Psoas muscle (tissue), 8 donors: ENCODE data around the gene CD9. TPM values are rescaled to one million over a fixed set of nuclear protein-coding genes. Genes with fewer than 3 reads are reported as not detected.

Experiments used
- ATAC-seq, 4 donors: fragments of 200-7000 bp; cut with Tn5 transposase; one replicate each; pipeline ENCODE4 v1.9.1; 2020; ENCODE audit warnings: moderate library complexity in 3 of 4, mild to moderate bottlenecking in 2 of 4
- DNase-seq, 2 donors: peaks; one replicate each; pipeline ENCODE4 v3.0.0-alpha.2; 2020
- H3K27ac ChIP-seq: fragments of 200-600 bp; one replicate; pipeline ENCODE4 v1.8.0; 2022
- H3K27me3 ChIP-seq, 3 donors: fragments of 200-600 bp in 1 of 3; one replicate each; pipeline versions ENCODE4 v1.6.1 to v1.8.0; 2013 to 2022; ENCODE audit warnings: low read length in 2 of 3, mild to moderate bottlenecking in 2 of 3, moderate library complexity in 1 of 3; ENCODE audit not compliant: insufficient read depth in 3 of 3
- H3K36me3 ChIP-seq, 2 donors: fragments of 200-600 bp in 1 of 2; one replicate each; pipeline versions ENCODE4 v1.6.1 to v1.8.0; 2013 to 2022; ENCODE audit warnings: low read depth in 1 of 2, mild to moderate bottlenecking in 1 of 2, moderate library complexity in 1 of 2; ENCODE audit not compliant: insufficient read depth in 1 of 2
- H3K4me1 ChIP-seq: fragments of 200-600 bp; one replicate; pipeline ENCODE4 v1.8.0; 2022
- H3K4me3 ChIP-seq: fragments of 200-600 bp; one replicate; pipeline ENCODE4 v1.8.0; 2022; ENCODE audit warnings: mild to moderate bottlenecking
- H3K9me3 ChIP-seq: fragments of 200-600 bp; one replicate; pipeline ENCODE4 v1.8.0; 2022
- WGBS, 3 donors: extraction: QIAGEN DNeasy Blood & Tissue Kit; methylation state at CpG; one replicate each; pipeline versions ENCODE4 v1.1.6 to v1.1.7; 2013; 5-methylcytosine and 5-hydroxymethylcytosine counted together
- intact Hi-C, 2 donors: fragments of 100-400 bp; cut with DNase I; formaldehyde crosslinking; loops; one replicate each; pipeline versions ENCODE4 v1.11.0 to v1.14.2; 2022
- polyA plus RNA-seq, 3 donors: library from polyadenylated mRNA; stranded (reverse); fragments of 200-250 nt; gene quantifications; one replicate each; pipeline ENCODE4 v1.2.3, GENCODE V29; 2013
- total RNA-seq, 4 donors: library from RNA; stranded (reverse); fragmentation: NEBNext Ultra II Directional in 2 of 4; extraction: Animal tissue kit (Norgen Biotek cat#: 25700) in 2 of 4; gene quantifications; one replicate each; pipeline versions ENCODE4 v1.2.1 to v1.2.4, GENCODE V29; 2021 to 2023
- TF ChIP-seq, protein P1 (sequence below): fragments of 200-600 bp; IDR thresholded peaks from one replicate; pipeline ENCODE4 v1.8.0; 2022; ENCODE audit warnings: antibody characterized with exemption
- donor health status: healthy with polysubstance abuse.
- donor health status: DM: no; HTN: no; CAD: no; lungs with moderate emphysema.
- donor health status: Bipolar disorder and iron deficiency.
- donor health status: healthy.
- donor health status: DM: yes; HTN: yes; CAD: no.
- donor health status: DM: no; HTN: no; CAD: no.
- donor health status: DM: no; HTN: no; CAD: no.
- donor health status: DM: yes; HTN: yes; CAD: no.

The CD9 gene
- total and polyA plus RNA-seq, 7 donors = 23.0 to 90.9 (median 37.4) TPM

DNA sequence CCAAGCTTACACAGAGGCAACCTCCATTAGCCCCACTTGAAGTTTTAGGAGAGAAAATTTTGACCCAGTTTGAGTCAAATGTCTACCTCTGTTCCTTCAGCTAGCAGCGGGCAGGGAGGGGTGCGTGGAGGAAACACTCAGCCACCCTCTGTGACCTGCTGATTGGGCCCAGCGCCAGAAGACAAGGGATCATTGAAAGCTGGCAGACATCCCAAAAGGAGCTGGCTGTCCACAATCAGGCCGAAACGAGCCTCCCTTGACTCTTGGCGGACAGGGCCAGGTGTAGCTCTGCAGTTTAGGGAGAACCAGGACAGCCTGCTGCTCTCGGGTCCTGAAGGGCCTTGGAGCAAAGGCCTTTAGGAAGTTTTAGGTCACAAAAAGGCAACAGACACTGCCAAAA, 41.3 kb downstream of the CD9 start:
- TF ChIP-seq, protein P1, sequence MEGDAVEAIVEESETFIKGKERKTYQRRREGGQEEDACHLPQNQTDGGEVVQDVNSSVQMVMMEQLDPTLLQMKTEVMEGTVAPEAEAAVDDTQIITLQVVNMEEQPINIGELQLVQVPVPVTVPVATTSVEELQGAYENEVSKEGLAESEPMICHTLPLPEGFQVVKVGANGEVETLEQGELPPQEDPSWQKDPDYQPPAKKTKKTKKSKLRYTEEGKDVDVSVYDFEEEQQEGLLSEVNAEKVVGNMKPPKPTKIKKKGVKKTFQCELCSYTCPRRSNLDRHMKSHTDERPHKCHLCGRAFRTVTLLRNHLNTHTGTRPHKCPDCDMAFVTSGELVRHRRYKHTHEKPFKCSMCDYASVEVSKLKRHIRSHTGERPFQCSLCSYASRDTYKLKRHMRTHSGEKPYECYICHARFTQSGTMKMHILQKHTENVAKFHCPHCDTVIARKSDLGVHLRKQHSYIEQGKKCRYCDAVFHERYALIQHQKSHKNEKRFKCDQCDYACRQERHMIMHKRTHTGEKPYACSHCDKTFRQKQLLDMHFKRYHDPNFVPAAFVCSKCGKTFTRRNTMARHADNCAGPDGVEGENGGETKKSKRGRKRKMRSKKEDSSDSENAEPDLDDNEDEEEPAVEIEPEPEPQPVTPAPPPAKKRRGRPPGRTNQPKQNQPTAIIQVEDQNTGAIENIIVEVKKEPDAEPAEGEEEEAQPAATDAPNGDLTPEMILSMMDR = no peak
- no peaks in the 10 kb centered on the region for H3K27me3 ChIP-seq
- 13 to 32% (median 24%) methylated on average over 7 of the region's 7 CpGs for WGBS, 3 donors
- peak; percentile 67 to 78 for DNase-seq
- H3K36me3 ChIP-seq = peaks cover 0 to 23% of the 10 kb centered on the region in 2 donors
- intact Hi-C loops = no loop called here
- no peaks in the 10 kb centered on the region for H3K9me3 ChIP-seq
- H3K27ac ChIP-seq = no peak overlapping the region
- no peak overlapping the region for H3K4me3 ChIP-seq
- H3K4me1 ChIP-seq = peaks cover 9% of the 10 kb centered on the region
- peak in 3 of 4 donors; percentile 54 to 78 (median 75) for ATAC-seq

DNA sequence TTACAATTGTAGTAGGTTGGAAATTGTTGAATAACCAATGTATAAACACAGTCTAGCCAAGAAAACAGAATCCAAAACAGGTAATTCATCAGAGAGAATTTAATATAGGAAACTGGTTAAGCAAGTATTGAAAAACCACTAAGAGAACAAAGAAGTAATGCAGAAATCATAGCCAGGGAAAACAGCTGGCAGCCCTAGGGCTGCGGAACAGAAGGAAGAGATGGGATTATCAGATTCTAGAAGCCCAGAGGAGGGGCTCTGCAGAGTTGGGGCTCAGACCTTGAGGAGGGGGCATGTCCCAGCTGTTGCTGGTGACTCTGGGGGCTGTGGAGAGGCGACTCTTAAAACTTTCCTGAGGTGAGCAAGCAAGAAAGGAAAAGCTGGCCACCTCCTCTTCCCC, 49.4 kb downstream of the CD9 start:
- no peaks in the 10 kb centered on the region for H3K36me3 ChIP-seq
- TF ChIP-seq, protein P1 = no peak
- H3K9me3 ChIP-seq = no peaks in the 10 kb centered on the region
- no peaks in the 10 kb centered on the region for H3K4me1 ChIP-seq
- DNase-seq (no peak), ATAC-seq (no peak)
- no peak overlapping the region for H3K27ac ChIP-seq
- intact Hi-C loops = no loop called here
- no peak overlapping the region for H3K4me3 ChIP-seq
- WGBS, 3 donors = 50 to 82% (median 52%) methylated on average over 2 of the region's 2 CpGs
- H3K27me3 ChIP-seq = no peaks in the 10 kb centered on the region

DNA sequence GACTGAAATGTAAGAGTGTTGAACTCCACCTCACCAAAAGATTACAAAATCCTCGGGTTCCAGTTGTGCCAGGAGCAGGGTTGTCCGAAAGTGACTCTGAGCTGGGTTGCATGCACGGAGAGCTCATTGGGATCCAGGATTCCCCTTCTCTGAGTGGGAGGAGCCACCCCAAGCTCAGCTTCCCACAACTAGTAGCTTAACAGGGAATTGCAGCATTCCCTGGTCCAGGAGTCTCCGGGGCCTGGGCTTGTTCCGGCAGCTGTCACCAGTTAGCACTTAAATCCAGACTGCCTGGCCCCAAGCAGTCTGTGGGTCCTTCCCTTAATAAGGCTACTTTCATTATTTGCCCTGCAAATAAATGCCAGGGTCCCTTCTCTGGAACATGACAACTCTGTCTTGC, 50.1 kb downstream of the CD9 start:
- intact Hi-C loops = no loop called here
- ATAC-seq = peak in 2 of 4 donors; percentile 23 to 27
- H3K4me3 ChIP-seq = no peak overlapping the region
- no peaks in the 10 kb centered on the region for H3K27me3 ChIP-seq
- no peak overlapping the region for H3K27ac ChIP-seq
- H3K36me3 ChIP-seq = no peaks in the 10 kb centered on the region
- H3K4me1 ChIP-seq = no peaks in the 10 kb centered on the region
- TF ChIP-seq, protein P1 = no peak
- no peaks in the 10 kb centered on the region for H3K9me3 ChIP-seq
- no peak for DNase-seq
- WGBS, 3 donors = 33 to 57% (median 35%) methylated on average over 5 of the region's 5 CpGs

DNA sequence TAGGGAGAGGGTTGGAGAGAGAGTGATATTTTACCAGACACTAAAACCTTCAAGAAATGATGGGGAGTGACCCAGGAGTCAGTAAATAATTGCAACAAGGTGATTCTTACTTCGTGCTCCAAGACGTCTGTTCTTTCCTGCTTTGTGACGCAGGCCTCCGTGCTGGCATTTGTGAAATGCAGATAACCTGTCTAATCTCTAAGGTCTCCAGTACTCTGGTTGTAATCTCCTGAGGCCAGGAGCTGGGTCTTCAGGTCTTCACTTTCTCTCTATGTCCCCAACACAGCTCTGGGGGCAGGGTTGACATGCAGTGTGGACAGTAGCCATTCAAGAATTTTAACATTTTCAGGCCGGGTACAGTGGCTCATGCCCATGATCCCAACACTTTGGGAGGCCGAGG, 53.1 kb downstream of the CD9 start:
- no peaks in the 10 kb centered on the region for H3K4me1 ChIP-seq
- TF ChIP-seq, protein P1 = no peak
- intact Hi-C loops = no loop called here
- DNase-seq = no peak
- no peak overlapping the region for H3K27ac ChIP-seq
- H3K4me3 ChIP-seq = no peak overlapping the region
- 85 to 93% (median 90%) methylated on average over 6 of the region's 6 CpGs for WGBS, 3 donors
- no peaks in the 10 kb centered on the region for H3K36me3 ChIP-seq
- H3K27me3 ChIP-seq = no peaks in the 10 kb centered on the region
- no peak for ATAC-seq
- no peaks in the 10 kb centered on the region for H3K9me3 ChIP-seq

DNA sequence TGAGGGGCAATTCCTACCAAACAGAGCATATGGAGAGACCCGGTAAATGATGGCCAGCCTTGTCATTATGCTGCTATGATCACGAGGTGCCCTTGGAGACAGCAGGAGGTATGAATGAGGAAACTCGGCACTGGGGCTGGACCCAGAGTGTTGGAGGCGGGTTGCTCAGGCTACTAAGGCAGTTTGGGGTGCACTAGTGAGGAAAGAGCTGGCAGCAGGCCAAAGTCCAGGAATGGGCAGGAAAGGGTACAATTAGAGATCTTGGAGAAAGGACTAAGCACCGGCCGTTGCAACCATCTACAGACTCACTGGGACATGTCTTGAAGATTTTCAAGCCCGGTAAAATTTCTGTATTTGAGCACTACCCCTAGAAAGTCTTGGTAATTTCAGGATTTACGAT, 54.3 kb downstream of the CD9 start:
- no peak for DNase-seq
- Histone ChIP-seq H3K27me3 (no peaks in the 10 kb centered on the region), H3K27ac (no peak overlapping the region), H3K4me3 (no peak overlapping the region), H3K9me3 (no peaks in the 10 kb centered on the region), H3K36me3 (no peaks in the 10 kb centered on the region), H3K4me1 (no peaks in the 10 kb centered on the region)
- WGBS, 3 donors = 86 to 91% (median 90%) methylated on average over 8 of the region's 8 CpGs
- TF ChIP-seq, protein P1 = no peak
- ATAC-seq = no peak
- intact Hi-C loops = no loop called here
